Urothelium cell line (cell line): ENCODE results near the gene BHLHA15.

Experiments
- DNase-seq: peaks from one replicate; pipeline ENCODE4 v3.0.0; 2011; ENCODE audit warnings: low spot score, mixed read lengths
- FAIRE-seq: peaks from 2 replicates; lab custom pipeline; 2011; peaks lifted over from hg19 to GRCh38; lab: Jason Lieb, UNC

Gene BHLHA15

DNA sequence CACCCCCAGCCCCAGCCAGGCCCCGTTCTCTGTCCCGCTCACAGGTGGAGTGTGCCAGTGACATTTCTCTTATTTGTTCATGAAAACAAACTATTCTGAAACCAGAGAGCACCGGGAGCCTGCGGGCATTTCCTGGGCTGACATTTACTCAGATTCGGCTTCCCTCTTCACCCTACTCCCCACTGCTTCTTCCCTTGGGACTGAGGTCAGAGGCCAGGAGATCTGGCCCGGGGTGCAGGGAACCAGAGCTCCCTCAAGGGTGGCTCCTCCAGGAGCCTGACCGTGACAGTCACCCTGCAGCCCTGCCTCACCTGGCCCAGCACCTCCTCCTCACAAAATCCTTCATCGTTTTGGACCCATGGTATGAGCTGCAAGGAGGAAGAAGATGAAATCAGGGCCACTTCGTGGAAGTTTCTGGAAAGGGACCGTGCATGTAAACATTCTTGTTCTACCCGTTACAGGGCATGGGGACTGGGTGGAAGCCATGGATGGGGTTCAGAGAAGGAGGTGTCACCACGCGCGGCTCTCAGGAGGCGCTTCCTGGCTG lies 12.2 kb downstream of the BHLHA15 start:
- FAIRE-seq (no peak), DNase-seq (no peak)

DNA sequence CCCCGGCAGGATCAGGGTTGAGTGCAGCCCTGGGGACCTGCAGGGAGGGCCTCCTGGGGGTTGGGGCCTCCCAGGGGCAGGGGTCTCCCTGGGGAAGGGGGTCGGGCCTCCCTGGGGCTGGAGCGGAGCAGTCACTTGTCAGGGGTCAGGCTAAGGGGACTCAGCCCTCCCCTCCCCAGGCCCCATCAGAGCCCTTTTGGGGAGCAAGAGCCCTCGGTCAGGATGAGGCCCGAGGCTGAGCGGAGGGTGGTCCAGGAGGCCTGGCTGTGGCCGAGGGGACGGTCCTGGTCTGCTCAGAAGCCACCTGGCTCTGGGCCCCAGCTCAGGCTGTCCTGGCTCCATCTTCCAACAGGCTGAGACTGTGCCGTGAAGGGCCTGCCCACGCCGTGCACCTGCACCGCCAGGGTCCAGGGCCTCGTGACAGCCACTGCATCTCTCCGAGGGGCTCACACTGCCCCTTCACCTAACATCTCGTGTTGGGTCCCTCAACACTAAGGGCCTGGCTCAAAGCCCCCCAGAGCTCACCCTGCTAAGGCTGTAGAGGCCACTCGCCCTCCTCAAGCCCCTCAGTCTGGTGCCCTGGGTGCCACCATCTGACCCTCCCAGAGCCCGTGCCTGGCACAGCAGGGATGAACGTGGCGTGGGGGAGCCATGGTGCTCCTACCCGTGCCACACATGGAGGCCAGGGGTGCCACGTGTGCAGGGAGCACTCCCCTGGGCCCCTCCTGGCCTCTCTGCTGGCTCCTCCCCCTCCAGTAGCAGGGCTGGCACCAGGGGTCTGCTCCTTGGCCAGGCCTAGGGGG lies 12.9 kb downstream of the BHLHA15 start:
- DNase-seq (no peak), FAIRE-seq (no peak)

DNA sequence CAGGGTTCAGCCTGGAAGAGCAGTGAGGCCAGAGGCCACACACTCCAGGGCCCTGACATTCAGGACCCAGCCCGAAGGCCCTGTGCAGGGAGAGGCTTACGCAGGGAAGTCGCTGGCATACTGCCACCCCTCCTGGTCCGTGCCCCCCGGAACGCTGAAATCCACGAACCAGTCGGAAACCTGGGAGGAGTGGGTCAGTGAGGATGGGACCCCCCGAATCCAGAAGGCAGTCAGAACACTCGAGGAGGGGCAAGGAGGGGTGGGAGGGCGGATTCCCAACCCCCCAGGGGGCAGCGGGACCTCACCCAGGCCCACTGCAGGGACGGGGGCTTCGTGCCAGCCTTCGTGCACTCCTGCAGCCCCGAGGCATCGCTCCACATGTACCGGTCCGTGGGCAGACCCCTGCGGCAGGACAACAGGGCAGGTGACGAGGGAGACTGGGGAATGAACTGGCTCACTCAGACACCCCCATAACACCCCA lies 13.5 kb downstream of the BHLHA15 start:
- DNase-seq (no peak), FAIRE-seq (no peak)

GRCh38 chr7:98225913-98226614 lies 14.8 kb downstream of the BHLHA15 start:
- DNase-seq (no peak), FAIRE-seq (no peak)

GRCh38 chr7:98227939-98228338 lies 16.7 kb downstream of the BHLHA15 start:
- FAIRE-seq: no peak

GRCh38 chr7:98228801-98229200 lies 17.6 kb downstream of the BHLHA15 start:
- DNase-seq (no peak), FAIRE-seq (no peak)

More at GRCh38 chr7:98227939-98228338, 16.7 kb downstream of the BHLHA15 start:
- DNase-seq: no peak

DNA sequence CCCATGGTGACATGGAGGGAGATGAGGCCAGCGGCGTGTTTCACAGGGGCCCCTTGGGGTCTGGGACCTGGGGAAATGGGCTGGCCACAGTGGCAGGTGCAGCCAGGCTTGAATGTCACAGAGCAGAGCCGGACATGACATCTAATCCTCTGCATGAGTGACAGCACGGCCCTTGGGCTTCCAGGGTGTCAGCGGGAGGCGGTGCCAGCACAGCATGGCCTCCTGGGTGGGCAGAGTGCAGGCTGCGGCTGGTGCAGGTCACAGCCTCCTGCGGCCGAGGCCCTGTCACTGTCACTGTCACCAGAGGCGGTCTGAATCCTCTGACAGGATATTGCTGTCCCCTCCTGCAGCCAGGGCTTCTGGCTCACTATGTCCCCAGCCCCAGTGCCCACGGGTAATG lies 18.2 kb downstream of the BHLHA15 start:
- no peak for FAIRE-seq
- no peak for DNase-seq

GRCh38 chr7:98229991-98230745 lies 18.9 kb downstream of the BHLHA15 start:
- no peak for DNase-seq
- no peak for FAIRE-seq

DNA sequence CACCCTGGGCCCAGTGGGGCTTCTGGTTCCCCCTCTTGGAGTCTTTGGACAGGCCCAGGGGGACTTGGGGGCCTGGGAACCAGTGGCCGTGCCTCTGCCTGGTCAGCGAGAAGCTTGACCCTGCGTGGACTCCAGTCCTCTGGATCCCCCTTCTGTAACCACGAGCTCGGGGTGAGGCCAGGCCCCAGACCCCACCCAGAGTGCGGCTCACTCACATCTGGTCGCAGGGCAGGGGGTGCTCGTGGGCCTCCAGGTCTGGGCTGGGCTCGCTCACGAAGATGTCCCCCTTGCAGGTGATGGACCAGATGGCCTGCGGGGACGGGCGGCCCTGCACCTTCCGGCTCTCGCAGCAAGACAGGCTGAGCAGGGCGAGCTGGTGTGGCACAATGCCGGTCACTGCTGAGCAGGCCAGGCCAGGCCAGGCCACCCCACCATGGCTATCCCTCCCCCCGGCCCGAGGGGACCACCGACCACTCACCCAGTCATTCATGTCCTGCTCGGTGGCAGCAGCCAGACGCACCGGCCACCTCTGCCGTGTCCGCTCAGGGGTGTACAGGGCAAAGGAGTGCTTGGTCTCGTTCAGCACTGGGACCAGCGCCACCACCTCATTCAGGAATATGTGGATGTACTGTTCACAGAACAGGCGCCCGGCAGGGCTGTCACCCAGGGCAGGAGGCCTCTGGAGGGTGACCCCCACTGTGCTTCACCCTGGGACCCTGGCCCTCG lies 19.7 kb downstream of the BHLHA15 start:
- FAIRE-seq: peak; percentile 17
- no peak for DNase-seq

DNA sequence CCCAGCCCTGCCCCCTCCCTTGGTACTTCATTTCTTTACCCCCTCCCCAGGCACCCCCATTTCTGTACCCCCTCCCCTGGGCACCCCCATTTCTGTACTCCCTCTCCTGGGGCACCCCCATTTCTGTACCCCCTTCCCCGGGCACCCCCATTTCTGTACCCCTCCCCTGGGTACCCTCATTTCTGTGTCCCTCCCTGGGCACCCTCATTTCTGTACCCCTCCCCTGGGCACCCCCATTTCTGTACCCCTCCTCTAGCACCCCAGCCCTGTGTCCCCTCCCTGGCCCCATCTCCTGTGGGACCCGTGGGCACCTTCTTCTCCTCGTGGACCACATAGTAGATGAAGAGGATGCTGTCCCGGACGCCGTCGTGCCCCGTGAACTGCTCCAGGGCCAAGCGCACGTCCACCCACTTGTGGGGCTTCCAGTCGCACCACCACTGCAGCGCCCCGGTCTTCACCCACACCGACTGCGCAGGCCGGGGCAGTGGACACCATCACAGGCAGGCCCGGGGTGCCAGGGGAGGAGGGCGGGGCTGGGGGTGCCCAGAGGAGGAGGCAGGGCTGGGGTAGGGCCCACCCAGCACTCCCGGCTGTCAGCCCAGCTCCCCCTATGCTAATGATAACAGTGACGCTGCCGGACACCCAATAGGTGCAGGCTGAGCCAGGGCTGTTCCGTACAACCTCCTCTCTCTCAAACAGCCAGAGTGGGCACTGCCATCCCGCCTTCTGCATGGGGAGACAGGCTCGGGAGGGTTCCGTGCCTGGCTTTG lies 20.4 kb downstream of the BHLHA15 start:
- no peak for FAIRE-seq
- no peak for DNase-seq

- DNase-seq: no peak
- FAIRE-seq: no peak
These were observed 21.0 kb downstream of the BHLHA15 start for GRCh38 chr7:98232263-98232585.

GRCh38 chr7:98232799-98233198 lies 21.6 kb downstream of the BHLHA15 start:
- FAIRE-seq (no peak), DNase-seq (no peak)

DNA sequence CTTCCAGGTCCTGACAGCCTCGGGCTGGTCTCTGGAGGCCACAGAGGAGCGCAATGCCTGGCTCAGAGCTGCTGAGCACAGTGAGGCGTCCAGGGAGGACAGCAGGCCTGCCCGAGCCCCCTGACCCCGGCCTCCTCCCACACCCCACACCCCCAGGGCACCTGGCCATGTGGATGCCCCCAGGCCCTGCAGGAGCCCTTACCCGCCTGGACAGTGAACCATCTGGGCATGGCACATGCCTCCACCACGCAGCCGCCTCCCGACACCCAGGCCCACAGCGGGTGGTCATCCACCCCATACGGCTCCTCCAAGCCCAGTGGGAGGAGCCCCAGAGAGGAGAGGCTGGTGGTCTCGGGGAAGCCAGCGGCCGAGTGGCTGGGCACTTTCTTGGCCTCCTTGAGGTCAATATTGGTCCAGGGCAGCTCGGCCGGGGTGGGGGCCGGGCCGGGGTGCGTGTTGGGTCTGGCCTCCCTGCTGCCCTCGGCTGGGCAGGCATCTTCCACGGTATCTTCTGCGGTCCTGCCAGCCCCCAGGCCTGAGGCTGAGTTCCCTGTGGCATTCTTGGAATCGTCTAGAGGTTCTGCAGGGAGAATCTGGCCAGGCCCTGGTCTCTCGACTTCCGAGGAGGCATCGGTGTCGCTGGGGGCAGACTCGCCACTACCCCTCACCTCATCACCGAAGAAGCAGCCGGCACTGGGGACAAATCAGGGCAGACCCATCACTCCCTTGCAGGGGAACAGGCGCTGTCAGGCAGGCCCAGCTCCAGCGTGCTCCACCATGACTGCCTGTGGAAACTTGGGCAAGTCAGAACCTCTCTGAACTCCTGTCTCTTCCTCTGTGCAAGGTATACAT lies 22.2 kb downstream of the BHLHA15 start:
- no peak for FAIRE-seq
- no peak for DNase-seq

DNA sequence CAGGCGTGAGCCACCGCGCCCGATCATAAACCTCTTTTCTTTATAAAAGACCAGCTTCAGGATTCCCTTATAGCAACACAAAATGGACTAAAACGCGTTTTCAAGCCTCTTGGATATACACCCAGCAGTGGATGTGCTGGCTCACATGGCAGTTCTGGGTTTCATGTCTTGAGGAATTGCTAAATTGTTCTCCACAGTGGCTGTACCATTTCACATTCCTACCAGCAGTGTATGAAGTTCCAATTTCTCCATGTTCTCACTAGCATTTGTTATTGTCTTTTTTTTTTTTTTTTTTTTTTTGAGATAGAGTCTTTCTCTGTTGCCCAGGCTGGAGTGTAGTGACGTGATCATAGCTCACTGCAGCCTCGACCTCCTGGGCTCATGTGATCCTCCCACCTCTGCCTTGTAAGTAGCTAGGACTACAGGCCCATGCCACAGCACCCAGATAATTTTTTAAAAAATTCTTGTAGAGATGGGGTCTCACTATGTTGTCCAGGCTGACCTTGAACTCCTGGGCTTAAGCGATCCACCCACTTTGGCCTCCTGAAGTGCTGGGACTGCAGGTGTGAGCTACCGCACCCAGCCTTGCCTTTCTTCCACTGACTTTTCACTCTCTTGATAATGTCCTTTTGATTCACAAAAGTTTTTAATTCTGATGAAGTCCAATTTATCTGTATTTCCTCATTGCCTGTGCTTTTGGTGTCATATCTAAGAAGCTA lies 23.3 kb downstream of the BHLHA15 start:
- FAIRE-seq (no peak), DNase-seq (no peak)

- FAIRE-seq: no peak
- DNase-seq: no peak
These were observed 24.7 kb downstream of the BHLHA15 start for GRCh38 chr7:98235901-98236300.

DNA sequence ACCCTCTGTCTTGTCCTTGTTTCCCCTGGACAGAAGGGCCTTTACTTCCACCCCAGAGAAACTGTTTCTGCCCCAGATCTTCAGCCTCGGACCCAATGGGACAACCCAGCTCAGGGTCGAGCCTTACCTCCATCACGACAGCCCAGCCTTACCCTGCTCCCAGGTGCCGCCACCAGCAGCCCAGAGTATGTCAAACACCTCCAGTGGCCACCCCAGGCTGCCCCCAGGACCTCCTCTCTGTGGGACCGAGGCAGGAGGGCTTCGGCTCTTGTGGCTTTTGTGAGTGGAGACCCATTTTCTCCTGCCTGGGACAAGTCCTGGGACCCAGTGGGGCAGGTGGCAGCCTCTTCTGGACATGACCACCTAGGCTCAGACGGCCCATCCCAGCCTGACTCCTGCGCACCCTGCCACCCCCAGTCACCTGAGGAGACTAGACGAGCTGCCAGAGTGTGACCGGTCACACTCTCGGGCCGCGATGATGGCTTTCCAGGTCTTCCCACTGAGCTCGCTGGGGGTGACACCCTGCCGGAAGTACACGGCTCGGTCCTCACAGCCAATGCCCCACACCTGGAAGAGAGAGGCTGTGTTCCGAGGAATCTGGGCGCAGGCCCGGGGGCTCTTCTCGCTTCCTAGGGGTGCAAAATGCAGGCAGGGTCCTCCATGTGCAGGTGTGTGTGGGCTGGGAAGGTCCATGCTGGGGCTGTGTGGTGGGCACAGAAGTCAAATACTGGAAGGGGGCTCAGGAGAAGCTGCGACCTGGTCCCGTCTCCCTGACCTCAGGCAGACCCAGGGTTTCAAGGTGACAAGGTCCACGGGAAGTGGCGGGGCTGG lies 25.3 kb downstream of the BHLHA15 start:
- DNase-seq (no peak), FAIRE-seq (no peak)

DNA sequence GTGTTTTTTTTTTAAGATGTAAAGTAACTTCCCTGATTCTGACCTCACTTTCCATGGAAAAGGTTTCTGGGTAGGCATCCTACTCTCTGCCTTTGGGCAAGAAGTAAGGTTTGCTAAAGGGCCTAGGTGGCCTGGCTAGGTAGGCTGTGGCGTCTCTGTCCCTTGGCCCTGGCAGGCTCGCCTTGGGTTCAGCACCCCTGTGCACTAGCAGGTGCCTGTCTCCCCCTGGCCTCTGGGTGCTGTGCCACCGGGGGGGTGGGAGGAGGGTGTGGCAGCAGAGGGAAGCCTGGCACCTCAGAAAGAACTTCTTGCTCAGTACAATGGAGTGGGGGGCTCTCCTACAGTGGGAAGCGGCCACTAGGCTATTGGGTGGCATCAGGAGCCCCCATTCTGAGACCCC lies 26.8 kb downstream of the BHLHA15 start:
- FAIRE-seq: no peak
- no peak for DNase-seq
